Hematopoietic multipotent progenitor cell treated with erythropoietin and hydrocortisone succinate and interleukin-3 and kit ligand, for 4 days (in vitro differentiated cells): ENCODE measurements around the gene CGB7.

Experiments
- DNase-seq: peaks from one replicate; pipeline ENCODE4 v3.0.0-alpha.2; 2015

CGB7 gene

DNA sequence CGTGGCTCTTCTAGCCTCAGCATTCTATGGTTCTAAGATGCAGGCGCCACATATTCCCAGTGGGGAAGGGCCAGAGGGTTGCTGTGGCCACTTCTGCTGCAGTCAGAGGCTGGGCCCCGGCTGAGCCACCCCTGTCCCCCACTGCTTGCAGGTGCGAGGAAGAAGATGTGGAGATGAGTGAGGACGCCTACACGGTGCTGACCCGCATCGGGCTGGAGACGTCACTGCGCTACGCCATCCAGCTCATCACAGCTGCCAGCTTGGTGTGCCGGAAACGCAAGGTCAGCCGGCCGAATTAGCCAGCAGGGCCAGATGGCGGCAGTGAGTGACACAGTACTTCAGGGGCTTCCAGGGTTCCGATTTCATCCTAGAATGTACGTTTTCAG lies 42.7 kb downstream of the CGB7 start:
- DNase-seq, result no peak

- DNase-seq, result no peak
Measured at GRCh38 chr19:49014123-49014869, 43.3 kb downstream of the CGB7 start.

GRCh38 chr19:49011194-49011593 lies 46.4 kb downstream of the CGB7 start:
- no peak for DNase-seq

DNA sequence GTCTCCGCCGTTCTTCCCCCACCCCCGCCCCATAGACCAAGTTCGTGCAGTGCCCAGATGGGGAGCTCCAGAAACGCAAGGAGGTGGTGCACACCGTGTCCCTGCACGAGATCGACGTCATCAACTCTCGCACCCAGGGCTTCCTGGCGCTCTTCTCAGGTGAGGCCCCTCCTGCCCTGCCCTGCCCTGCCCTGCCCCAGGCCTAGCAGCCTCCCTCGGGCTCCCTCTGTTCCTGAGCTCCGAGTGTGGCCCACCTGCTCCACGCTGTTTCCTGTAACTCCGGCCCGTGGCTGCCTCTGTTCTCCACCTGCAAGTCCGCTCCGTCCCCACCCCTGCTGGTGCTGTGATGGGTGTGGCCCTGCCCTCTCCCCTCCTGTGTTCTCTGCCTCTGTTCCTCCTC lies 47.1 kb downstream of the CGB7 start:
- no peak for DNase-seq

GRCh38 chr19:49009828-49010227 lies 47.7 kb downstream of the CGB7 start:
- DNase-seq, result no peak

DNA sequence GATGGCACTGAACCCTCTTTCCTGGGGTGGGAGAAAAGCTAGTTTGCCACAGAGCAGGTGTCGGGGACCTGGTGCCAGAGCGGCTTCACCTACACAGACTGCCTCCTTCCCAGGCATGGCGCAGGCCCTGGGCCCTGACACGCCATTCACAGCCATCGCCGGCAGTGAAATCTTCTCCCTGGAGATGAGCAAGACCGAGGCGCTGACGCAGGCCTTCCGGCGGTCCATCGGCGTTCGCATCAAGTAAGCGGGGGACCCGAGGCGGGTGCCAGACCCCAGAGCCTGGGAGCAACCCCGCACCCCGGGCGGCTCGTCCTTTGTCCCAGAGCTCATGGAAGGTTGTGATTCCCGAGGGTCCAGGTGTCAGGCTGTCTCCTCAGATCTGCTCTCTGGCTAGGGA lies 50.6 kb downstream of the CGB7 start:
- DNase-seq, result no peak

DNA sequence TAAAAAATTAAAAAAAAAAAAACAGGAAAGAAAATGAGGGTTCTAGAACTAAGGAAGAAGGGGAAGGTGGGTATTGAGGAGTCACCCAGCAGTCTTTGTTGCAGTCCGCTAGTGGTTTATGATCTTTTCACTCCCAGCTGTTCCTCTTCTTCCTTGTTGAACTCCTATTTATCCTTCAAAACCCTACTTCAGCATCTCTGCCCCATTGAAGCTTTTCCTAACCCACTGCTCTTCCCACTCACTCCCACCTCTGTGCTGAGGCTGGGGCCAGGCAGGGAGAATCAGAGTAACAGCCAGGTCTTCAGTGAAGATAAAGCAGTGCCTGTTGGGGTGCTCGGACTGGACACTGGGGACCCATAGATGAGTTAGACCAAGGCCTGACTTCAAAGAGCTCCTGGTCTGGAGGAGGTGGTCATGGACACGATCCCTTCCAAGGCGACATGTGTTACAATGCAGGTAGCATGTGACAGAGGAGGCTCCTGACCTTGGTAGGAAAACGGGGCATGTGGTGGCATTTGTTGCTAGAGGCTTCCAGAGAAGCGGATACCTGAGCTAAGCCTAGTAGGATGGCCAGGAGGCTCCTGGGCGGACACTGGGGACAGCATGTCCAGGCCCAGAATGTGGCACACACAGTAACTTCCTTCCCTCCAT lies 52.5 kb downstream of the CGB7 start:
- no peak for DNase-seq
